HEK293 (cell line): ENCODE data around the gene RTN4.

ENCODE experiments used
- BCL11B ChIP-seq: fragments of 450-650 bp; formaldehyde crosslinking; IDR thresholded peaks from 2 replicates; pipeline ENCODE4 v1.5.1; 2016; ENCODE audit warnings: low read depth, missing biosample characterization, missing genetic modification characterization
- ZNF10 ChIP-seq: fragments of 450-650 bp; formaldehyde crosslinking; IDR thresholded peaks from 2 replicates; pipeline ENCODE4 v1.5.1; 2017; ENCODE audit warnings: missing biosample characterization, missing genetic modification characterization
- ZNF292 ChIP-seq: fragments of 450-650 bp; formaldehyde crosslinking; IDR thresholded peaks from 2 replicates; pipeline ENCODE4 v1.5.1; 2016; ENCODE audit warnings: low read depth, missing biosample characterization, missing genetic modification characterization, borderline replicate concordance
- ZNF548 ChIP-seq: fragments of 450-650 bp; formaldehyde crosslinking; IDR thresholded peaks from 2 replicates; pipeline ENCODE4 v1.5.1; 2016; ENCODE audit warnings: missing biosample characterization, missing genetic modification characterization
- ZNF629 ChIP-seq: fragments of 450-650 bp; formaldehyde crosslinking; IDR thresholded peaks from 2 replicates; pipeline ENCODE4 v1.5.1; 2017; ENCODE audit warnings: missing biosample characterization, missing genetic modification characterization
- TF ChIP-seq, protein P1 (sequence below): fragments of 450-650 bp; formaldehyde crosslinking; IDR thresholded peaks from 2 replicates; pipeline ENCODE4 v1.5.1; 2016; ENCODE audit warnings: missing biosample characterization, missing genetic modification characterization

DNA sequence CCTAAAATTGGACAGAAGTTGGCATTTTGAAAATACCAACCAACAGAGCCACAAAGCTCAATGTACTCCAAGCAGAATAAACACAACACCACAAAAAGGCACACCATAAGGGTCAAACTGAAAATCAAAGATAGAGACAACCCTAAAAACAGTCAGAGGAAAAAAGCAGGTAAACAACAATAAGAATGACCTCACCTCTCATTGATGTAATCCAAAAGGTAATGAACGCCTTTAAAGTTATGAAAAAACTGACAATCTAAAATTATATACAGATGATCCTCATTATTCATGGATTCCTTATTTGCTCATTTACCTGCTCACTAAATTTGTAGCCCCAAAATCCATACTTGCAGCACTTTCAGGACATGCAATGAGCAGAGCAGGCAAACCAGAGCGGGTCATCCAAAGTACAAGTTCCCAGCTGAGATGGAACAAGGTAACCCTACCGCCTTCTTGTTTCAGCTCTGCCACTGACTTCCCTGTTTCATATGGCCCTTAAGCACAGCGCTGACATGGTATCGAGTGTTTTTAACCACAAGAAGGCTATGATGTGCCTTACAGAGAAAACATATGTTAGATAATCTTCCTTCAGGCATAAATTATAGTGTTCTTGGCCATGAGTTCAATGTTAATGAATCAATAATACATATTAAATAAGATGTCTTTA is 17.0 kb downstream of the RTN4 start:
- TF ChIP-seq ZNF548 (tag by site-specific recombination) (no peak), BCL11B (no peak), ZNF629 (tag by site-specific recombination) (no peak), ZNF10 (tag by site-specific recombination) (no peak), ZNF292 (tag by site-specific recombination) (no peak)
- TF ChIP-seq, protein P1, sequence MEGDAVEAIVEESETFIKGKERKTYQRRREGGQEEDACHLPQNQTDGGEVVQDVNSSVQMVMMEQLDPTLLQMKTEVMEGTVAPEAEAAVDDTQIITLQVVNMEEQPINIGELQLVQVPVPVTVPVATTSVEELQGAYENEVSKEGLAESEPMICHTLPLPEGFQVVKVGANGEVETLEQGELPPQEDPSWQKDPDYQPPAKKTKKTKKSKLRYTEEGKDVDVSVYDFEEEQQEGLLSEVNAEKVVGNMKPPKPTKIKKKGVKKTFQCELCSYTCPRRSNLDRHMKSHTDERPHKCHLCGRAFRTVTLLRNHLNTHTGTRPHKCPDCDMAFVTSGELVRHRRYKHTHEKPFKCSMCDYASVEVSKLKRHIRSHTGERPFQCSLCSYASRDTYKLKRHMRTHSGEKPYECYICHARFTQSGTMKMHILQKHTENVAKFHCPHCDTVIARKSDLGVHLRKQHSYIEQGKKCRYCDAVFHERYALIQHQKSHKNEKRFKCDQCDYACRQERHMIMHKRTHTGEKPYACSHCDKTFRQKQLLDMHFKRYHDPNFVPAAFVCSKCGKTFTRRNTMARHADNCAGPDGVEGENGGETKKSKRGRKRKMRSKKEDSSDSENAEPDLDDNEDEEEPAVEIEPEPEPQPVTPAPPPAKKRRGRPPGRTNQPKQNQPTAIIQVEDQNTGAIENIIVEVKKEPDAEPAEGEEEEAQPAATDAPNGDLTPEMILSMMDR (tag by site-specific recombination) = no peak
